H1 (cell line): ENCODE data around the gene DRAXIN. TPM values are rescaled to one million over a fixed set of nuclear protein-coding genes. Genes with fewer than 3 reads are reported as not detected.

Source experiments
- BRCA1 ChIP-seq: IDR thresholded peaks from 2 replicates; pipeline ENCODE4 v1.6.1; 2012; ENCODE audit warnings: low read depth, low read length, improper control_type of control experiment
- CTBP2 ChIP-seq: IDR thresholded peaks from 2 replicates; pipeline ENCODE4 v1.7.0; 2011; ENCODE audit warnings: borderline replicate concordance, mild to moderate bottlenecking, moderate library complexity, mixed read lengths, low read length; ENCODE audit not compliant: insufficient read depth, insufficient read length
- KDM4A ChIP-seq: IDR thresholded peaks from one replicate; pipeline ENCODE4 v1.7.1; 2012; ENCODE audit warnings: low read depth, mild to moderate bottlenecking, moderate library complexity, low read length, inconsistent platforms; ENCODE audit not compliant: severe bottlenecking
- MAFK ChIP-seq: IDR thresholded peaks from 2 replicates; pipeline ENCODE4 v1.6.1; 2012; ENCODE audit warnings: low read depth, mild to moderate bottlenecking, improper control_type of control experiment, low read length
- RBBP5 ChIP-seq: IDR thresholded peaks from 2 replicates; pipeline ENCODE4 v1.7.1; 2012; ENCODE audit warnings: low read depth, mild to moderate bottlenecking, inconsistent platforms, low read length, moderate library complexity, borderline replicate concordance
- RFX5 ChIP-seq: IDR thresholded peaks from 2 replicates; pipeline ENCODE4 v1.6.1; 2011; ENCODE audit warnings: low read depth, low read length, improper control_type of control experiment, borderline replicate concordance
- RXRA ChIP-seq: IDR thresholded peaks from 2 replicates; pipeline ENCODE4 v1.6.1; 2011; ENCODE audit warnings: low read depth, mild to moderate bottlenecking, low read length, moderate library complexity; ENCODE audit not compliant: insufficient read depth
- SP4 ChIP-seq: IDR thresholded peaks from 2 replicates; pipeline ENCODE4 v1.6.1; 2012; ENCODE audit warnings: low read length, inconsistent platforms
- polyA plus RNA-seq, 7 experiments: library from polyadenylated mRNA; depleted of rRNA in 3 of 7; stranded (reverse) in 5 of 7; unstranded in 2 of 7; fragments of >200 nt in 5 of 7; fragments of 200-250 nt in 2 of 7; gene quantifications; 1 replicate in 5 of 7; 2 replicates in 1 of 7; 4 replicates in 1 of 7; pipeline versions ENCODE4 v1.2.1 to v1.2.3, GENCODE V29; 2011 to 2013; ENCODE audit warnings: missing spikeins in 2 of 7, mixed read lengths in 2 of 7
- total RNA-seq: library from RNA; stranded (reverse); fragmentation: NEBNext Ultra II Directional; extraction: Animal tissue kit (Norgen Biotek cat#: 25700); gene quantifications from 2 replicates; pipeline ENCODE4 v1.2.1, GENCODE V29; 2021
- TF ChIP-seq, protein P1 (sequence below): fragments of 300-600 bp; sonication (generic); IDR thresholded peaks from 2 replicates; pipeline ENCODE4 v1.7.1; 2012; ENCODE audit warnings: low read length, moderate library complexity, mild to moderate bottlenecking, inconsistent platforms; ENCODE audit not compliant: insufficient replicate concordance

The DRAXIN gene
- total and polyA plus RNA-seq, 2 of the 8 experiments (the other 6 are each of a cell fraction or from before 2014, with no cell fraction given) = 4.6 to 17.6 TPM

DNA sequence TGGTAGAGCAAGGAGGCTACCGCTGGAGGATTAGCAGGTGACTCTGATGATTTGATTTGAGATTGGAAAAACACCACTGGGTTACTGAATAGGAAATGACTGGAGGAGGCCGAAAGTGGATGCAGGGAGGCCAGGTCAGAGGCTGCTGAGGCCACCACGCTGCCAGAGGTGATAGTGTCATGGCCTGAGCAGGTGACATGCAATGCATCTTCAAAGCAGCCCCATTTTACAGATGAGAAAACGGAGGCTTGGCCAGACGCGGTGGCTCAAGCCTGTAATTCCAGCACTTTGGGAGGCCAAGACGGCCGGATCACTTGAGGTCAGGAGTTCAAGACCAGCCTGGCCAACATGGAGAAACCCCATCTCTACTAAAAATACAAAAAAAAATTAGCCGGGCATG is 83.2 kb downstream of the DRAXIN start (continued):
- TF ChIP-seq, protein P1, sequence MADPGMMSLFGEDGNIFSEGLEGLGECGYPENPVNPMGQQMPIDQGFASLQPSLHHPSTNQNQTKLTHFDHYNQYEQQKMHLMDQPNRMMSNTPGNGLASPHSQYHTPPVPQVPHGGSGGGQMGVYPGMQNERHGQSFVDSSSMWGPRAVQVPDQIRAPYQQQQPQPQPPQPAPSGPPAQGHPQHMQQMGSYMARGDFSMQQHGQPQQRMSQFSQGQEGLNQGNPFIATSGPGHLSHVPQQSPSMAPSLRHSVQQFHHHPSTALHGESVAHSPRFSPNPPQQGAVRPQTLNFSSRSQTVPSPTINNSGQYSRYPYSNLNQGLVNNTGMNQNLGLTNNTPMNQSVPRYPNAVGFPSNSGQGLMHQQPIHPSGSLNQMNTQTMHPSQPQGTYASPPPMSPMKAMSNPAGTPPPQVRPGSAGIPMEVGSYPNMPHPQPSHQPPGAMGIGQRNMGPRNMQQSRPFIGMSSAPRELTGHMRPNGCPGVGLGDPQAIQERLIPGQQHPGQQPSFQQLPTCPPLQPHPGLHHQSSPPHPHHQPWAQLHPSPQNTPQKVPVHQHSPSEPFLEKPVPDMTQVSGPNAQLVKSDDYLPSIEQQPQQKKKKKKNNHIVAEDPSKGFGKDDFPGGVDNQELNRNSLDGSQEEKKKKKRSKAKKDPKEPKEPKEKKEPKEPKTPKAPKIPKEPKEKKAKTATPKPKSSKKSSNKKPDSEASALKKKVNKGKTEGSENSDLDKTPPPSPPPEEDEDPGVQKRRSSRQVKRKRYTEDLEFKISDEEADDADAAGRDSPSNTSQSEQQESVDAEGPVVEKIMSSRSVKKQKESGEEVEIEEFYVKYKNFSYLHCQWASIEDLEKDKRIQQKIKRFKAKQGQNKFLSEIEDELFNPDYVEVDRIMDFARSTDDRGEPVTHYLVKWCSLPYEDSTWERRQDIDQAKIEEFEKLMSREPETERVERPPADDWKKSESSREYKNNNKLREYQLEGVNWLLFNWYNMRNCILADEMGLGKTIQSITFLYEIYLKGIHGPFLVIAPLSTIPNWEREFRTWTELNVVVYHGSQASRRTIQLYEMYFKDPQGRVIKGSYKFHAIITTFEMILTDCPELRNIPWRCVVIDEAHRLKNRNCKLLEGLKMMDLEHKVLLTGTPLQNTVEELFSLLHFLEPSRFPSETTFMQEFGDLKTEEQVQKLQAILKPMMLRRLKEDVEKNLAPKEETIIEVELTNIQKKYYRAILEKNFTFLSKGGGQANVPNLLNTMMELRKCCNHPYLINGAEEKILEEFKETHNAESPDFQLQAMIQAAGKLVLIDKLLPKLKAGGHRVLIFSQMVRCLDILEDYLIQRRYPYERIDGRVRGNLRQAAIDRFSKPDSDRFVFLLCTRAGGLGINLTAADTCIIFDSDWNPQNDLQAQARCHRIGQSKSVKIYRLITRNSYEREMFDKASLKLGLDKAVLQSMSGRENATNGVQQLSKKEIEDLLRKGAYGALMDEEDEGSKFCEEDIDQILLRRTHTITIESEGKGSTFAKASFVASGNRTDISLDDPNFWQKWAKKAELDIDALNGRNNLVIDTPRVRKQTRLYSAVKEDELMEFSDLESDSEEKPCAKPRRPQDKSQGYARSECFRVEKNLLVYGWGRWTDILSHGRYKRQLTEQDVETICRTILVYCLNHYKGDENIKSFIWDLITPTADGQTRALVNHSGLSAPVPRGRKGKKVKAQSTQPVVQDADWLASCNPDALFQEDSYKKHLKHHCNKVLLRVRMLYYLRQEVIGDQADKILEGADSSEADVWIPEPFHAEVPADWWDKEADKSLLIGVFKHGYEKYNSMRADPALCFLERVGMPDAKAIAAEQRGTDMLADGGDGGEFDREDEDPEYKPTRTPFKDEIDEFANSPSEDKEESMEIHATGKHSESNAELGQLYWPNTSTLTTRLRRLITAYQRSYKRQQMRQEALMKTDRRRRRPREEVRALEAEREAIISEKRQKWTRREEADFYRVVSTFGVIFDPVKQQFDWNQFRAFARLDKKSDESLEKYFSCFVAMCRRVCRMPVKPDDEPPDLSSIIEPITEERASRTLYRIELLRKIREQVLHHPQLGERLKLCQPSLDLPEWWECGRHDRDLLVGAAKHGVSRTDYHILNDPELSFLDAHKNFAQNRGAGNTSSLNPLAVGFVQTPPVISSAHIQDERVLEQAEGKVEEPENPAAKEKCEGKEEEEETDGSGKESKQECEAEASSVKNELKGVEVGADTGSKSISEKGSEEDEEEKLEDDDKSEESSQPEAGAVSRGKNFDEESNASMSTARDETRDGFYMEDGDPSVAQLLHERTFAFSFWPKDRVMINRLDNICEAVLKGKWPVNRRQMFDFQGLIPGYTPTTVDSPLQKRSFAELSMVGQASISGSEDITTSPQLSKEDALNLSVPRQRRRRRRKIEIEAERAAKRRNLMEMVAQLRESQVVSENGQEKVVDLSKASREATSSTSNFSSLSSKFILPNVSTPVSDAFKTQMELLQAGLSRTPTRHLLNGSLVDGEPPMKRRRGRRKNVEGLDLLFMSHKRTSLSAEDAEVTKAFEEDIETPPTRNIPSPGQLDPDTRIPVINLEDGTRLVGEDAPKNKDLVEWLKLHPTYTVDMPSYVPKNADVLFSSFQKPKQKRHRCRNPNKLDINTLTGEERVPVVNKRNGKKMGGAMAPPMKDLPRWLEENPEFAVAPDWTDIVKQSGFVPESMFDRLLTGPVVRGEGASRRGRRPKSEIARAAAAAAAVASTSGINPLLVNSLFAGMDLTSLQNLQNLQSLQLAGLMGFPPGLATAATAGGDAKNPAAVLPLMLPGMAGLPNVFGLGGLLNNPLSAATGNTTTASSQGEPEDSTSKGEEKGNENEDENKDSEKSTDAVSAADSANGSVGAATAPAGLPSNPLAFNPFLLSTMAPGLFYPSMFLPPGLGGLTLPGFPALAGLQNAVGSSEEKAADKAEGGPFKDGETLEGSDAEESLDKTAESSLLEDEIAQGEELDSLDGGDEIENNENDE = no peak
- no peak for TF ChIP-seq RBBP5
- TF ChIP-seq RFX5 = no peak
- TF ChIP-seq MAFK = no peak
- no peak for TF ChIP-seq RXRA
- no peak for TF ChIP-seq CTBP2
- TF ChIP-seq KDM4A = no peak
- TF ChIP-seq BRCA1 = no peak
- no peak for TF ChIP-seq SP4
